ENCODE data around the gene BFAR. TPM values are rescaled to one million over a fixed set of nuclear protein-coding genes. Genes with fewer than 3 reads are reported as not detected.

BFAR gene
- polyA plus RNA-seq, 2 of the 4 experiments (the other 2 are of a cell fraction): 74.8 to 93.3 TPM

GRCh38 chr16:14628806-14629611 lies 3.7 kb upstream of the BFAR start:
- CTCF ChIA-PET: no interaction called here
- DNase-seq (ENCODE audit: low read depth in 1 of 2, low spot score in 1 of 2) (no peak), ATAC-seq (no peak), FAIRE-seq (no peak)
- no peaks in the 10 kb centered on the region for H3K9me3 ChIP-seq
- H3K4me2 ChIP-seq: peak overlapping the region; percentile 86
- peak overlapping the region; percentile 90 to 97 for H3K27ac ChIP-seq
- peaks cover 25% of the 10 kb centered on the region for H3K4me1 ChIP-seq
- WGBS (ENCODE audit: missing lambda C conversion rate): 57% methylated on average over 12 of the region's 12 CpGs
- H3K4me3 ChIP-seq: peak overlapping the region; percentile 79
- TF ChIP-seq FOSB (CRISPR knock-in tag; IDR thresholded peaks at IDR 0.05) (no peak), ZFP36 (IDR thresholded peaks at IDR 0.05; ENCODE audit: borderline replicate concordance, partially characterized antibody) (no peak), CHD4 (IDR thresholded peaks at IDR 0.05; ENCODE audit: borderline replicate concordance) (no peak), POLR2A (IDR thresholded peaks at IDR 0.05; ENCODE audit: low read length) (no peak), BCL3 (IDR thresholded peaks at IDR 0.05) (no peak), RFX5 (IDR thresholded peaks at IDR 0.05) (no peak)
- TF ChIP-seq, protein P1, sequence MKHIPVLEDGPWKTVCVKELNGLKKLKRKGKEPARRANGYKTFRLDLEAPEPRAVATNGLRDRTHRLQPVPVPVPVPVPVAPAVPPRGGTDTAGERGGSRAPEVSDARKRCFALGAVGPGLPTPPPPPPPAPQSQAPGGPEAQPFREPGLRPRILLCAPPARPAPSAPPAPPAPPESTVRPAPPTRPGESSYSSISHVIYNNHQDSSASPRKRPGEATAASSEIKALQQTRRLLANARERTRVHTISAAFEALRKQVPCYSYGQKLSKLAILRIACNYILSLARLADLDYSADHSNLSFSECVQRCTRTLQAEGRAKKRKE (CRISPR knock-in tag; IDR thresholded peaks at IDR 0.05; ENCODE audit: low read depth): no peak
- POLR2A ChIA-PET: interaction anchor here (0.6 kb wide), 1 partner anchor 1170 kb away, joined by 3 read pairs; no protein-coding TSS in a partner anchor

DNA sequence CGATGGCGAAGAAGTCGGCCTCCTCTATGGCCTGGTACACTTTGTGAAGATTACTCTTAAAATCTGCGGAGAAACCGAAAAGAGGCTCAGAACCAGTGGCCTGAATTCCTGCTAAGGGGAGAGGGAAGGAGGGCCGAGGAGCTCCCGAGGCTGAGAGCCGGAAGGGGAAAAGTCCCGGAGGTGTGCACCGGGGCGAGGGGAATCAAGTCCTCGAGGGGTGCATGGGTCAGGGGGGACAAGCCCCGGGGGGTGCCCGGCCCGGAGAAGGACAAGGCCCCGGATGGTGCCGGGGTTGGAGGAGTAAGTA lies 3.2 kb upstream of the BFAR start:
- TF ChIP-seq FOSB (CRISPR knock-in tag; IDR thresholded peaks at IDR 0.05): no peak
- TF ChIP-seq EHF (CRISPR knock-in tag; IDR thresholded peaks at IDR 0.05): no peak
- no peak for TF ChIP-seq CBX8 (IDR thresholded peaks at IDR 0.05)
- TF ChIP-seq BHLHE40 (IDR thresholded peaks at IDR 0.05; ENCODE audit: low read depth, low read length): no peak
- TF ChIP-seq USF2 (IDR thresholded peaks at IDR 0.05): no peak
- no peak for TF ChIP-seq NFE2L2 (conservative IDR thresholded peaks at IDR 0.05; ENCODE audit: low read length)
- no peak for TF ChIP-seq POLR2AphosphoS2 (conservative IDR thresholded peaks at IDR 0.05; ENCODE audit: low read length)
- TF ChIP-seq, protein P2, sequence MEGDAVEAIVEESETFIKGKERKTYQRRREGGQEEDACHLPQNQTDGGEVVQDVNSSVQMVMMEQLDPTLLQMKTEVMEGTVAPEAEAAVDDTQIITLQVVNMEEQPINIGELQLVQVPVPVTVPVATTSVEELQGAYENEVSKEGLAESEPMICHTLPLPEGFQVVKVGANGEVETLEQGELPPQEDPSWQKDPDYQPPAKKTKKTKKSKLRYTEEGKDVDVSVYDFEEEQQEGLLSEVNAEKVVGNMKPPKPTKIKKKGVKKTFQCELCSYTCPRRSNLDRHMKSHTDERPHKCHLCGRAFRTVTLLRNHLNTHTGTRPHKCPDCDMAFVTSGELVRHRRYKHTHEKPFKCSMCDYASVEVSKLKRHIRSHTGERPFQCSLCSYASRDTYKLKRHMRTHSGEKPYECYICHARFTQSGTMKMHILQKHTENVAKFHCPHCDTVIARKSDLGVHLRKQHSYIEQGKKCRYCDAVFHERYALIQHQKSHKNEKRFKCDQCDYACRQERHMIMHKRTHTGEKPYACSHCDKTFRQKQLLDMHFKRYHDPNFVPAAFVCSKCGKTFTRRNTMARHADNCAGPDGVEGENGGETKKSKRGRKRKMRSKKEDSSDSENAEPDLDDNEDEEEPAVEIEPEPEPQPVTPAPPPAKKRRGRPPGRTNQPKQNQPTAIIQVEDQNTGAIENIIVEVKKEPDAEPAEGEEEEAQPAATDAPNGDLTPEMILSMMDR (IDR thresholded peaks at IDR 0.05): no peak
- no peak for TF ChIP-seq ZC3H11A (IDR thresholded peaks at IDR 0.05)
- no peak for TF ChIP-seq EHMT2 (IDR thresholded peaks at IDR 0.05; ENCODE audit: low read depth)
- TF ChIP-seq HOXB5 (CRISPR knock-in tag; IDR thresholded peaks at IDR 0.05): no peak
- TF ChIP-seq, protein P1 (CRISPR knock-in tag; IDR thresholded peaks at IDR 0.05; ENCODE audit: low read depth): no peak
- TF ChIP-seq EP300 (IDR thresholded peaks at IDR 0.05): no peak
- TF ChIP-seq CBX2 (IDR thresholded peaks at IDR 0.05; ENCODE audit: borderline replicate concordance, low read depth): no peak
- TF ChIP-seq HES2 (IDR thresholded peaks at IDR 0.05): no peak
- no peak for TF ChIP-seq HEYL (CRISPR knock-in tag; IDR thresholded peaks at IDR 0.05)
- TF ChIP-seq MAX (IDR thresholded peaks at IDR 0.05): no peak
- no peak for TF ChIP-seq ZFP36 (IDR thresholded peaks at IDR 0.05; ENCODE audit: borderline replicate concordance, partially characterized antibody)
- TF ChIP-seq CHD4 (IDR thresholded peaks at IDR 0.05; ENCODE audit: borderline replicate concordance): no peak
- TF ChIP-seq JUN (IDR thresholded peaks at IDR 0.05): no peak
- peak overlapping the region; percentile 79 for H3K4me3 ChIP-seq
- H3K9me3 ChIP-seq: no peaks in the 10 kb centered on the region
- H3K4me1 ChIP-seq: peaks cover 30% of the 10 kb centered on the region
- WGBS (ENCODE audit: missing lambda C conversion rate): 2% methylated on average over 12 of the region's 17 CpGs
- ChIA-PET CTCF (no interaction called here), POLR2A (interaction anchor here (0.6 to 1.4 kb wide), 6 partner anchors 10 to 1169 kb away, joined by 3 to 10 read pairs (median 4); no protein-coding TSS in a partner anchor)
- peak overlapping the region; percentile 90 to 97 for H3K27ac ChIP-seq
- ATAC-seq (peak; percentile 1 to 2; a peak in 4 of 6 replicates), DNase-seq (ENCODE audit: low read depth in 1 of 2, low spot score in 1 of 2) (no peak), FAIRE-seq (no peak)
- peak overlapping the region; percentile 86 for H3K4me2 ChIP-seq

Data from A549 (cell line).